K562 (cell line): ENCODE data around the gene PRKACA. TPM values are rescaled to one million over a fixed set of nuclear protein-coding genes. Genes with fewer than 3 reads are reported as not detected.

Experiments used
- ASH1L ChIP-seq: fragments of 450-650 bp; IDR thresholded peaks from 2 replicates; pipeline ENCODE4 v1.6.1; 2018; ENCODE audit warnings: borderline replicate concordance, mild to moderate bottlenecking, low read depth; ENCODE audit not compliant: partially characterized antibody
- CXXC5 ChIP-seq: fragments of 250-450 bp; sonication (Bioruptor Pico); IDR thresholded peaks from 2 replicates; pipeline ENCODE4 v1.8.0; 2022; ENCODE audit warnings: inconsistent platforms, mild to moderate bottlenecking, moderate library complexity
- ESRRB ChIP-seq: fragments of 250-450 bp; sonication (Bioruptor Pico); IDR thresholded peaks from 2 replicates; pipeline ENCODE4 v1.5.0; 2020; ENCODE audit warnings: mild to moderate bottlenecking, moderate library complexity, borderline replicate concordance
- ETV1 ChIP-seq: fragments of 450-650 bp; conservative IDR thresholded peaks from 2 replicates; pipeline ENCODE4 v1.6.1; 2016; ENCODE audit warnings: missing genetic modification characterization, control low read depth, low read depth, missing compliant biosample characterization
- ETV5 ChIP-seq: sonication (generic); formaldehyde crosslinking; IDR thresholded peaks from 2 replicates; pipeline ENCODE4 v1.4.0; 2020; ENCODE audit warnings: low read depth, mild to moderate bottlenecking, missing genetic modification reagents
- GTF3C2 ChIP-seq: IDR thresholded peaks from 3 replicates; pipeline ENCODE4 v1.6.1; 2011; ENCODE audit warnings: borderline replicate concordance, mild to moderate bottlenecking, moderate library complexity; ENCODE audit not compliant: insufficient read length; ENCODE audit errors: extremely low read depth
- HEY1 ChIP-seq: fragments of 250-450 bp; sonication (Bioruptor Pico); IDR thresholded peaks from 2 replicates; pipeline ENCODE4 v1.5.0; 2020; ENCODE audit warnings: mild to moderate bottlenecking, moderate library complexity, borderline replicate concordance
- HLTF ChIP-seq: fragments of 450-650 bp; IDR thresholded peaks from 2 replicates; pipeline ENCODE4 v1.6.1; 2016
- KDM1A ChIP-seq, 2 experiments: fragments of 450-650 bp; IDR thresholded peaks; 2 replicates each; pipeline ENCODE4 v1.6.1; 2016; ENCODE audit warnings: mild to moderate bottlenecking in 2 of 2
- MTA2 ChIP-seq: fragments of 450-650 bp; IDR thresholded peaks from 2 replicates; pipeline ENCODE4 v1.6.1; 2016; ENCODE audit warnings: low read depth
- NR2F6 ChIP-seq: fragments of 450-650 bp; formaldehyde crosslinking; IDR thresholded peaks from 2 replicates; pipeline ENCODE4 v1.4.0; 2020; ENCODE audit warnings: mild to moderate bottlenecking
- PHF8 ChIP-seq: fragments of 200-600 bp; sonication (generic); IDR thresholded peaks from 2 replicates; pipeline ENCODE4 v1.6.1; 2012; ENCODE audit warnings: mixed run types, mild to moderate bottlenecking, inconsistent platforms, low read length, moderate library complexity, borderline replicate concordance
- SIX5 ChIP-seq, 2 experiments: IDR thresholded peaks; 2 replicates each; pipeline ENCODE4 v1.6.1; 2011; ENCODE audit warnings: low read length in 2 of 2, borderline replicate concordance in 1 of 2, low read depth in 1 of 2, mild to moderate bottlenecking in 1 of 2, moderate library complexity in 1 of 2; ENCODE audit not compliant: insufficient read depth in 1 of 2
- SMAD2 ChIP-seq: fragments of 150-350 bp; IDR thresholded peaks from 2 replicates; pipeline ENCODE4 v1.6.1; 2014; ENCODE audit warnings: low read depth, mild to moderate bottlenecking, low read length
- SRSF1 ChIP-seq: fragments of 200-400 bp; formaldehyde crosslinking; IDR thresholded peaks from 2 replicates; pipeline ENCODE4 v1.6.1; 2017; ENCODE audit warnings: mild to moderate bottlenecking, low read depth, low read length, moderate library complexity
- TAF1 ChIP-seq: IDR thresholded peaks from 2 replicates; pipeline ENCODE4 v1.6.1; 2011; ENCODE audit warnings: mild to moderate bottlenecking, low read length, moderate library complexity; ENCODE audit not compliant: insufficient read depth, control insufficient read depth, severe bottlenecking; ENCODE audit errors: extremely low read depth
- TRIM24 ChIP-seq, 2 experiments: fragments of 450-650 bp; IDR thresholded peaks; 2 replicates each; pipeline ENCODE4 v1.6.1; 2016
- ZKSCAN1 ChIP-seq: fragments of 150-350 bp; IDR thresholded peaks from 2 replicates; pipeline ENCODE4 v1.6.1; 2016; ENCODE audit warnings: low read depth, low read length
- ZNF75A ChIP-seq: fragments of 450-650 bp; formaldehyde crosslinking; IDR thresholded peaks from 2 replicates; pipeline ENCODE4 v1.4.0; 2020; ENCODE audit warnings: mild to moderate bottlenecking
- ZNF766 ChIP-seq: fragments of 200-800 bp; sonication (Bioruptor generic); conservative IDR thresholded peaks from 2 replicates; pipeline ENCODE4 v1.6.1; 2016; ENCODE audit warnings: missing genetic modification characterization, missing compliant biosample characterization
- ZNF77 ChIP-seq: fragments of 250-450 bp; sonication (Bioruptor Pico); IDR thresholded peaks from 2 replicates; pipeline ENCODE4 v1.5.0; 2020
- polyA plus RNA-seq, 8 experiments: library from polyadenylated mRNA; depleted of rRNA in 4 of 8; stranded (reverse) in 5 of 8; unstranded in 3 of 8; fragments of >200 nt; fragmentation: Nextera tagmentation in 2 of 8; fragmentation: Illumina TruSeq in 1 of 8; extraction: Ambion mirVana in 2 of 8; extraction: Trizol in 1 of 8; gene quantifications; 2 replicates each; pipeline versions ENCODE4 v1.2.1 to v1.2.3, GENCODE V29; 2011 to 2014; ENCODE audit warnings: inconsistent platforms in 1 of 8, missing spikeins in 1 of 8
- total RNA-seq, 7 experiments: library from RNA; depleted of rRNA in 6 of 7; stranded (reverse); fragments of >200 nt in 6 of 7; fragmentation: Illumina TruSeq in 2 of 7; extraction: Trizol in 2 of 7; gene quantifications; 2 replicates each; pipeline versions ENCODE4 v1.2.1 to v1.2.3, GENCODE V29; 2011 to 2021; ENCODE audit warnings: low replicate concordance in 1 of 7
- TF ChIP-seq, protein P1 (sequence below): fragments of 450-650 bp; IDR thresholded peaks from 2 replicates; pipeline ENCODE4 v1.6.1; 2016
- TF ChIP-seq, protein P2 (sequence below): fragments of 450-650 bp; IDR thresholded peaks from one replicate; pipeline ENCODE4 v1.6.1; 2018; ENCODE audit warnings: mild to moderate bottlenecking, moderate library complexity; ENCODE audit not compliant: partially characterized antibody

The PRKACA gene
- total and polyA plus RNA-seq, 9 of the 15 experiments (the other 6 are each of a cell fraction or from before 2014, with no cell fraction given) = 1.2 to 63.1 (median 13.0) TPM

GRCh38 chr19:14080887-14081796, 36.4 kb downstream of the PRKACA start (continued):
- TF ChIP-seq ESRRB = no peak
- no peak for TF ChIP-seq SMAD2
- TF ChIP-seq ASH1L = peak; percentile 75
- peak; percentile 66; the same call in 1 of the 2 replicates for TF ChIP-seq ETV5 (CRISPR knock-in tag)
- TF ChIP-seq SIX5 (IDR thresholded peaks at IDR 0.05; ENCODE audit: borderline replicate concordance in 1 of 2, insufficient read depth in 1 of 2, low read depth in 1 of 2, low read length in 2 of 2) = peak; percentile 80 to 84
- TF ChIP-seq NR2F6 (CRISPR knock-in tag) = no peak
- no peak for TF ChIP-seq ZNF75A (CRISPR knock-in tag)
- no peak; the same call in 1 of the 2 replicates for TF ChIP-seq ZKSCAN1
- TF ChIP-seq ZNF766 (CRISPR knock-in tag) = peak; percentile 77
- no peak for TF ChIP-seq HLTF
- TF ChIP-seq TRIM24 (IDR thresholded peaks at IDR 0.05) = peak in 1 of 2 experiments; percentile 73; a peak in 2 of 4 replicates
- no peak for TF ChIP-seq SRSF1
- TF ChIP-seq HEY1 (CRISPR knock-in tag) = no peak
- TF ChIP-seq ZNF77 (CRISPR knock-in tag) = no peak
- TF ChIP-seq PHF8 = peak; percentile 82; the same call in 1 of the 2 replicates
- TF ChIP-seq, protein P1, sequence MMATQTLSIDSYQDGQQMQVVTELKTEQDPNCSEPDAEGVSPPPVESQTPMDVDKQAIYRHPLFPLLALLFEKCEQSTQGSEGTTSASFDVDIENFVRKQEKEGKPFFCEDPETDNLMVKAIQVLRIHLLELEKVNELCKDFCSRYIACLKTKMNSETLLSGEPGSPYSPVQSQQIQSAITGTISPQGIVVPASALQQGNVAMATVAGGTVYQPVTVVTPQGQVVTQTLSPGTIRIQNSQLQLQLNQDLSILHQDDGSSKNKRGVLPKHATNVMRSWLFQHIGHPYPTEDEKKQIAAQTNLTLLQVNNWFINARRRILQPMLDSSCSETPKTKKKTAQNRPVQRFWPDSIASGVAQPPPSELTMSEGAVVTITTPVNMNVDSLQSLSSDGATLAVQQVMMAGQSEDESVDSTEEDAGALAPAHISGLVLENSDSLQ = peak; percentile 78
- peak; percentile 82 for TF ChIP-seq MTA2
- TF ChIP-seq GTF3C2 = no peak
- peak; percentile 83 for TF ChIP-seq CXXC5 (CRISPR knock-in tag)
- TF ChIP-seq ETV1 (tag) = peak; percentile 70
- TF ChIP-seq, protein P2, sequence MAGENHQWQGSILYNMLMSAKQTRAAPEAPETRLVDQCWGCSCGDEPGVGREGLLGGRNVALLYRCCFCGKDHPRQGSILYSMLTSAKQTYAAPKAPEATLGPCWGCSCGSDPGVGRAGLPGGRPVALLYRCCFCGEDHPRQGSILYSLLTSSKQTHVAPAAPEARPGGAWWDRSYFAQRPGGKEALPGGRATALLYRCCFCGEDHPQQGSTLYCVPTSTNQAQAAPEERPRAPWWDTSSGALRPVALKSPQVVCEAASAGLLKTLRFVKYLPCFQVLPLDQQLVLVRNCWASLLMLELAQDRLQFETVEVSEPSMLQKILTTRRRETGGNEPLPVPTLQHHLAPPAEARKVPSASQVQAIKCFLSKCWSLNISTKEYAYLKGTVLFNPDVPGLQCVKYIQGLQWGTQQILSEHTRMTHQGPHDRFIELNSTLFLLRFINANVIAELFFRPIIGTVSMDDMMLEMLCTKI = no peak
- peak; percentile 73 for TF ChIP-seq TAF1
- no peak for TF ChIP-seq KDM1A (IDR thresholded peaks at IDR 0.05)
